ENCODE measurements around the gene SCGB3A1. TPM values are rescaled to one million over a fixed set of nuclear protein-coding genes. Genes with fewer than 3 reads are reported as not detected.
A peak's percentile ranks its signal among the peaks of the same experiment; 100 is the strongest.

SCGB3A1 gene
- total and polyA plus RNA-seq, 2 experiments from 2014 or later, result not detected

- H2AFZ ChIP-seq, result peak overlapping the region; percentile 62; the same call in 1 of the 2 replicates
- H3K4me2 ChIP-seq (ENCODE audit: unreplicated experiment), result peak overlapping the region; percentile 35
- peak overlapping the region; percentile 50 for H3K4me3 ChIP-seq
- no peak overlapping the region for H3K9ac ChIP-seq
- 8% methylated on average over 76 to 77 of the region's 90 CpGs for WGBS, 2 experiments (ENCODE audit: low coverage in 1 of 2, low lambda C conversion rate in 2 of 2, missing lambda C conversion rate in 2 of 2)
- H3K27ac ChIP-seq, result no peak overlapping the region
- H3K27me3 ChIP-seq (replicated peaks; ENCODE audit: insufficient read depth), result no peaks in the 10 kb centered on the region; the same call in 1 of the 2 replicates
- H3K79me2 ChIP-seq (ENCODE audit: insufficient read depth), result no peaks in the 10 kb centered on the region
- H3F3A ChIP-seq (ENCODE audit: insufficient read depth), result no peaks in the 10 kb centered on the region
- H4K20me1 ChIP-seq (ENCODE audit: insufficient read depth), result no peaks in the 10 kb centered on the region
- no peaks in the 10 kb centered on the region for H3K9me2 ChIP-seq (ENCODE audit: insufficient read depth)
- H3K36me3 ChIP-seq (ENCODE audit: low read depth), result no peaks in the 10 kb centered on the region
- in situ Hi-C loops (cut with MboI), result no loop called here
- peak; percentile 64 for DNase-seq
- H3K9me3 ChIP-seq (ENCODE audit: low read depth), result no peaks in the 10 kb centered on the region
- TF ChIP-seq EZH2 (IDR thresholded peaks at IDR 0.05; ENCODE audit: insufficient read depth, poor library complexity, severe bottlenecking) (no peak), EZH2phosphoT487 (IDR thresholded peaks at IDR 0.05; ENCODE audit: insufficient read depth, low read depth) (no peak)
- H3K4me1 ChIP-seq (ENCODE audit: insufficient read depth), result no peaks in the 10 kb centered on the region
These were observed 27.7 kb upstream of the SCGB3A1 start for GRCh38 chr5:180618829-180619562.

DNA sequence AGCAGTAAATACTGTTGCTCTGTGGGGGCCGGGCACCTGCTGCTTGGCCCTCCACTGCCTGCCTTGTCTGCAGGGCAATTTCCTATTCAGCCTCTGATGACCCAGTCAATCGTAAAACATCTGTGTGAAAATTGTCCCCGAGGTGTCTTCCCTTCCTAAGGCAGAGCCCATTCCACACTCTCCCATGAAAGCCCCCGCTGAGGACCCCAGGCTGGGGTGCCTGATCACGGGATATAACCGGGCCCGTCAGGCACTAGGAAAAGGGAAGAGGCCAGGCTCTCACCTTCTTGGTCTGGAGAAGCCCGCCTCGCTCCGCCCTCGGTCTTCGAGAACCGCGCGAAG is 27.2 kb upstream of the SCGB3A1 start:
- Histone ChIP-seq H3F3A (ENCODE audit: insufficient read depth) (no peaks in the 10 kb centered on the region), H3K27me3 (replicated peaks; ENCODE audit: insufficient read depth) (no peaks in the 10 kb centered on the region; the same call in 1 of the 2 replicates), H3K4me3 (peak overlapping the region; percentile 50), H4K20me1 (ENCODE audit: insufficient read depth) (no peaks in the 10 kb centered on the region), H3K9ac (no peak overlapping the region), H3K9me3 (ENCODE audit: low read depth) (no peaks in the 10 kb centered on the region), H3K4me2 (ENCODE audit: unreplicated experiment) (peak overlapping the region; percentile 35), H3K79me2 (ENCODE audit: insufficient read depth) (no peaks in the 10 kb centered on the region), H3K4me1 (ENCODE audit: insufficient read depth) (no peaks in the 10 kb centered on the region), H3K9me2 (ENCODE audit: insufficient read depth) (no peaks in the 10 kb centered on the region), H3K36me3 (ENCODE audit: low read depth) (no peaks in the 10 kb centered on the region), H3K27ac (no peak overlapping the region), H2AFZ (peak overlapping the region; percentile 62; the same call in 1 of the 2 replicates)
- DNase-seq, result no peak
- TF ChIP-seq EZH2phosphoT487 (IDR thresholded peaks at IDR 0.05; ENCODE audit: insufficient read depth, low read depth) (no peak), EZH2 (IDR thresholded peaks at IDR 0.05; ENCODE audit: insufficient read depth, poor library complexity, severe bottlenecking) (no peak)
- WGBS, 2 experiments (ENCODE audit: low coverage in 1 of 2, low lambda C conversion rate in 2 of 2, missing lambda C conversion rate in 2 of 2), result 5 to 6% methylated on average over 14 to 15 of the region's 15 CpGs
- in situ Hi-C loops (cut with MboI), result no loop called here

DNA sequence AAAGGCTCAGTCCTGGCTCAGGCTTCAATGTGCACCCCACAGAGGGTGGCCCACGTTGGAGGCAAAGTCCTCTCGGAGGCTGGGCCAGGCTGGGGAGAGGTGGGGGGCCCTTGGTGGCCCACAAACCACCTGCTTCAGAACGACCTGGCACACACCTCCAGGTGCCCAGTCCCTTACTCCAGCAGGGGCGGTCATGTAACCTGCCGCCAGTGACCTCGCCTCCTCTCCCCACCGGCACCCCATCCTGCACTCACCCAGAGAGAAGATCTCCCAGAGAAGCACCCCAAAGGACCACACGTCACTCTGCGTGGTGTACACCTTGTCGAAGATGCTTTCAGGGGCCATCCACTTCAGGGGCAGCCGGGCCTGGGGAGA is 22.5 kb upstream of the SCGB3A1 start:
- no peak for DNase-seq
- no peaks in the 10 kb centered on the region for H3K9me2 ChIP-seq (ENCODE audit: insufficient read depth)
- H3K36me3 ChIP-seq (ENCODE audit: low read depth), result no peaks in the 10 kb centered on the region

DNA sequence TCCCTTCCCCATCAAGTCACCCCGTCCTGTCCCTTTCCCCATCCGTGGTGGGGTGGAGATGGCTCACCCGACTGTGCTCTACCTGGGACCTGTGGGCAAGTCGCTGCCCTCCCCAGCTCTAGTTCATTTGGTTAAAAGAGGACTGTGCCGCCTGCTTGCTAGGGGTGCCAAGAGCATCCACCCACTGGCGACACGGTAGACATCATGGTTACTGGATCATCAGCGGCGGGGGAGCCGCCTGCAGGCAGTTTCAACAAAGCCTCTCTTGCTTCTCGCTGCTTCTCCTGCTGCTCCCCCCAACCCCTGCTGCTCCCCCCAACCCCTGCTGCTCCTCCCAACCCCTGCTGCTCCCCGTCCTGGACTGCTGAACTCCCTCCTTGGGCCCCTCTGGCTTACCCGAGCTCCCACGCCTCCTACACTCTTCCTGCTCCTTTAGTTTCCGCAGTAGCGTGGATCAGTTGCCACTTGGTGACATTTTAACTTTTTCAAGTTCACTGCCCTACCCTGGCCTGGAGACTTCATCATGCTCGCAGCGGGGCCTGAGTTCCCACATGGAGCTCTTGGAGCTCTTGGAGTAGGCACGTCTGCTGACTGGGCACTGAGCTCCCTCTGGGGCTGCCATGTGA is 22.0 kb upstream of the SCGB3A1 start:
- no peaks in the 10 kb centered on the region for H4K20me1 ChIP-seq (ENCODE audit: insufficient read depth)
- H3K36me3 ChIP-seq (ENCODE audit: low read depth), result no peaks in the 10 kb centered on the region
- no peaks in the 10 kb centered on the region for H3K4me1 ChIP-seq (ENCODE audit: insufficient read depth)
- H3K4me3 ChIP-seq, result no peak overlapping the region
- H3K27me3 ChIP-seq (replicated peaks; ENCODE audit: insufficient read depth), result no peaks in the 10 kb centered on the region
- WGBS, 2 experiments (ENCODE audit: low coverage in 1 of 2, low lambda C conversion rate in 2 of 2, missing lambda C conversion rate in 2 of 2), result 47 to 60% methylated on average over 13 to 19 of the region's 19 CpGs
- no peaks in the 10 kb centered on the region for H3K9me2 ChIP-seq (ENCODE audit: insufficient read depth)
- H3K9me3 ChIP-seq (ENCODE audit: low read depth), result no peaks in the 10 kb centered on the region
- H2AFZ ChIP-seq, result no peak overlapping the region
- H3K79me2 ChIP-seq (ENCODE audit: insufficient read depth), result no peaks in the 10 kb centered on the region
- in situ Hi-C loops (cut with MboI), result no loop called here
- no peak overlapping the region for H3K9ac ChIP-seq
- no peaks in the 10 kb centered on the region for H3F3A ChIP-seq (ENCODE audit: insufficient read depth)
- DNase-seq, result no peak
- no peak overlapping the region for H3K4me2 ChIP-seq (ENCODE audit: unreplicated experiment)
- TF ChIP-seq EZH2 (IDR thresholded peaks at IDR 0.05; ENCODE audit: insufficient read depth, poor library complexity, severe bottlenecking) (no peak), EZH2phosphoT487 (IDR thresholded peaks at IDR 0.05; ENCODE audit: insufficient read depth, low read depth) (no peak)
- H3K27ac ChIP-seq, result no peak overlapping the region

More for the DNA sequence above, 22.5 kb upstream of the SCGB3A1 start:
- TF ChIP-seq EZH2 (IDR thresholded peaks at IDR 0.05; ENCODE audit: insufficient read depth, poor library complexity, severe bottlenecking) (no peak), EZH2phosphoT487 (IDR thresholded peaks at IDR 0.05; ENCODE audit: insufficient read depth, low read depth) (no peak)
- in situ Hi-C loops (cut with MboI), result no loop called here
- no peak overlapping the region for H3K27ac ChIP-seq
- no peak overlapping the region for H3K9ac ChIP-seq
- no peaks in the 10 kb centered on the region for H4K20me1 ChIP-seq (ENCODE audit: insufficient read depth)
- H3K9me3 ChIP-seq (ENCODE audit: low read depth), result no peaks in the 10 kb centered on the region
- H3K4me2 ChIP-seq (ENCODE audit: unreplicated experiment), result no peak overlapping the region
- no peaks in the 10 kb centered on the region for H3F3A ChIP-seq (ENCODE audit: insufficient read depth)
- WGBS, 2 experiments (ENCODE audit: low coverage in 1 of 2, low lambda C conversion rate in 2 of 2, missing lambda C conversion rate in 2 of 2), result 52 to 56% methylated on average over 11 of the region's 11 CpGs
- no peaks in the 10 kb centered on the region for H3K4me1 ChIP-seq (ENCODE audit: insufficient read depth)
- no peaks in the 10 kb centered on the region; the same call in 1 of the 2 replicates for H3K27me3 ChIP-seq (replicated peaks; ENCODE audit: insufficient read depth)
- H3K79me2 ChIP-seq (ENCODE audit: insufficient read depth), result no peaks in the 10 kb centered on the region
- no peak overlapping the region for H2AFZ ChIP-seq
- H3K4me3 ChIP-seq, result no peak overlapping the region

All from GM23248 (cell line).